GM19351 (cell line): Measurements from ENCODE around the gene GIGYF1.
"Not testable (repeated sequence)": the region's sequence is repeated elsewhere in the genome, so short reads cannot be mapped to it uniquely, and the experiment has no call there.

Source experiments
- ATAC-seq: cut with Tn5 transposase; IDR thresholded peaks from one replicate; pipeline ENCODE4 v1.9.1; 2021; ENCODE audit warnings: mild to moderate bottlenecking, moderate library complexity; ENCODE audit not compliant: unreplicated experiment

Gene GIGYF1

GRCh38 chr7:100694098-100694745, at the start of gene GIGYF1:
TSS of gene GIGYF1 (minus strand) at chr7:100694250. CDS start at chr7:100688238, 6,012 bp downstream.
- peak; percentile 36 for ATAC-seq

- ATAC-seq, result no peak
Observed at GRCh38 chr7:100739934-100740333, 45.9 kb upstream of the GIGYF1 start.

GRCh38 chr7:100736671-100737070, 42.6 kb upstream of the GIGYF1 start:
- no peak for ATAC-seq

GRCh38 chr7:100735730-100736129, 41.7 kb upstream of the GIGYF1 start:
- no peak for ATAC-seq

GRCh38 chr7:100731937-100732636, 38.0 kb upstream of the GIGYF1 start:
- no peak for ATAC-seq

- ATAC-seq, result no peak
Observed at GRCh38 chr7:100730136-100730800, 36.2 kb upstream of the GIGYF1 start.

GRCh38 chr7:100728196-100728595, 34.1 kb upstream of the GIGYF1 start:
- no peak for ATAC-seq

- no peak for ATAC-seq
Observed at GRCh38 chr7:100726996-100727761, 33.1 kb upstream of the GIGYF1 start.

- not testable (repeated sequence) for ATAC-seq
Observed at GRCh38 chr7:100724364-100724763, 30.3 kb upstream of the GIGYF1 start.

GRCh38 chr7:100723732-100724275, 29.8 kb upstream of the GIGYF1 start:
- ATAC-seq, result no peak

GRCh38 chr7:100722480-100723212, 28.6 kb upstream of the GIGYF1 start:
- no peak for ATAC-seq

GRCh38 chr7:100721505-100721812, 27.4 kb upstream of the GIGYF1 start:
- ATAC-seq, result no peak

- ATAC-seq, result no peak
Observed at GRCh38 chr7:100720671-100721504, 26.8 kb upstream of the GIGYF1 start.

GRCh38 chr7:100720279-100720670, 26.2 kb upstream of the GIGYF1 start, which contains the start of gene EPO:
TSS of gene EPO (plus strand) at chr7:100720468. CDS start at chr7:100720981, 513 bp downstream.
- ATAC-seq, result no peak

- no peak for ATAC-seq
Observed at GRCh38 chr7:100719523-100720278, 25.7 kb upstream of the GIGYF1 start.

- not testable (repeated sequence) for ATAC-seq
Observed at GRCh38 chr7:100717073-100717472, 23.0 kb upstream of the GIGYF1 start.

GRCh38 chr7:100714725-100715124, 20.7 kb upstream of the GIGYF1 start:
- ATAC-seq, result no peak

- no peak for ATAC-seq
Observed at GRCh38 chr7:100711369-100711768, 17.3 kb upstream of the GIGYF1 start.

GRCh38 chr7:100710452-100710851, 16.4 kb upstream of the GIGYF1 start:
- no peak for ATAC-seq
